H1 (cell line): ENCODE results near the gene GP2. TPM values are rescaled to one million over a fixed set of nuclear protein-coding genes. Genes with fewer than 3 reads are reported as not detected.

Experiments used
- CTCF ChIA-PET: fragments of 300-600 bp; sonication (Branson Sonifier 250); formaldehyde crosslinking; loops from one replicate; lab custom pipeline; 2021; ENCODE audit not compliant: partially characterized antibody; lab: Charles Lee
- POLR2A ChIA-PET: fragments of 300-600 bp; sonication (Branson Sonifier 250); formaldehyde crosslinking; loops from one replicate; lab custom pipeline; 2021; ENCODE audit warnings: inconsistent platforms; ENCODE audit not compliant: partially characterized antibody; lab: Charles Lee
- DNase-seq, 2 experiments: peaks; one replicate each; pipeline versions ENCODE4 v3.0.0 to v3.0.0-alpha.2; 2010 to 2022; ENCODE audit warnings: low spot score in 2 of 2, low read depth in 1 of 2, mixed read lengths in 1 of 2
- FAIRE-seq: peaks from 2 replicates; lab custom pipeline; 2011; peaks lifted over from hg19 to GRCh38; lab: Jason Lieb, UNC
- H2AFZ ChIP-seq: 2 replicates; pipeline ENCODE4 v1.8.1; 2012; ENCODE audit warnings: low read length, inconsistent platforms
- H2AK5ac ChIP-seq: 2 replicates; pipeline ENCODE4 v1.6.1; 2013; ENCODE audit warnings: low read depth, low read length
- H2BK120ac ChIP-seq: replicated peaks from 2 replicates; pipeline ENCODE3; 2013; ENCODE audit warnings: low read depth, low read length, inconsistent platforms
- H2BK12ac ChIP-seq: 2 replicates; pipeline ENCODE4 v1.6.1; 2013; ENCODE audit warnings: low read depth, low read length
- H2BK15ac ChIP-seq: 2 replicates; pipeline ENCODE4 v1.6.1; 2013; ENCODE audit warnings: low read length
- H2BK20ac ChIP-seq: 2 replicates; pipeline ENCODE4 v1.6.1; 2013; ENCODE audit warnings: low read length
- H2BK5ac ChIP-seq: 2 replicates; pipeline ENCODE4 v1.6.1; 2013; ENCODE audit warnings: low read depth, low read length
- H3K14ac ChIP-seq: 2 replicates; pipeline ENCODE4 v1.6.1; 2013; ENCODE audit warnings: inconsistent platforms; ENCODE audit not compliant: insufficient read length
- H3K18ac ChIP-seq: 2 replicates; pipeline ENCODE4 v1.6.1; 2013; ENCODE audit warnings: low read length; ENCODE audit errors: extremely low read depth
- H3K23ac ChIP-seq: 2 replicates; pipeline ENCODE4 v1.6.1; 2013; ENCODE audit warnings: inconsistent platforms; ENCODE audit not compliant: insufficient read length
- H3K23me2 ChIP-seq: 2 replicates; pipeline ENCODE4 v1.6.1; 2013; ENCODE audit warnings: low read depth, low read length
- H3K27ac ChIP-seq: 2 replicates; pipeline ENCODE4 v1.6.1; 2011; ENCODE audit warnings: low read depth, low read length, inconsistent platforms
- H3K27me3 ChIP-seq, 4 experiments: replicated peaks in 1 of 4; 1 replicate in 1 of 4; 2 replicates in 3 of 4; pipeline versions ENCODE4 v1.6.1 to v1.8.1; 2011 to 2013; ENCODE audit warnings: low read length in 3 of 4, mild to moderate bottlenecking in 3 of 4, inconsistent platforms in 2 of 4, mixed read lengths in 2 of 4, moderate library complexity in 1 of 4; ENCODE audit not compliant: control insufficient read depth in 3 of 4, insufficient read depth in 3 of 4; ENCODE audit errors: extremely low read depth in 1 of 4
- H3K36me3 ChIP-seq, 4 experiments: 2 replicates each; pipeline versions ENCODE4 v1.6.1 to v1.8.1; 2011 to 2013; ENCODE audit warnings: mild to moderate bottlenecking in 4 of 4, low read length in 3 of 4, moderate library complexity in 2 of 4, control low read depth in 1 of 4, inconsistent platforms in 1 of 4; ENCODE audit not compliant: insufficient read depth in 4 of 4, control insufficient read depth in 2 of 4
- H3K4ac ChIP-seq: replicated peaks from 2 replicates; pipeline ENCODE3; 2013; ENCODE audit warnings: low read length, low read depth, mixed read lengths, inconsistent platforms; ENCODE audit not compliant: insufficient read length
- H3K4me1 ChIP-seq, 4 experiments: replicated peaks in 1 of 4; 1 replicate in 1 of 4; 2 replicates in 3 of 4; pipeline versions ENCODE4 v1.6.1 to v1.8.1; 2011 to 2013; ENCODE audit warnings: low read length in 3 of 4, inconsistent platforms in 2 of 4, mixed read lengths in 1 of 4; ENCODE audit not compliant: insufficient read depth in 4 of 4, control insufficient read depth in 3 of 4
- H3K4me2 ChIP-seq, 2 experiments: 2 replicates each; pipeline versions ENCODE4 v1.6.1 to v1.8.1; 2011 to 2013; ENCODE audit warnings: low read depth in 2 of 2, low read length in 2 of 2, control low read depth in 1 of 2, inconsistent platforms in 1 of 2, mild to moderate bottlenecking in 1 of 2; ENCODE audit not compliant: insufficient read depth in 1 of 2
- H3K4me3 ChIP-seq, 4 experiments: fragments of 200-600, 300-600 bp in 1 of 4; sonication (generic), shearing (Covaris generic), sonication (Bioruptor Twin) in 1 of 4; 2 replicates each; pipeline versions ENCODE4 v1.5.1 to v1.8.1; 2011 to 2016; ENCODE audit warnings: low read length in 4 of 4, low read depth in 3 of 4, control low read depth in 2 of 4, inconsistent platforms in 2 of 4, mild to moderate bottlenecking in 2 of 4, mixed read lengths in 1 of 4, moderate library complexity in 1 of 4; ENCODE audit not compliant: insufficient read depth in 2 of 4; ENCODE audit errors: extremely low read depth in 1 of 4
- H3K56ac ChIP-seq: replicated peaks from 2 replicates; pipeline ENCODE3; 2013; ENCODE audit warnings: low read depth, mild to moderate bottlenecking, mixed read lengths, low read length, inconsistent platforms; ENCODE audit not compliant: insufficient read length
- H3K79me1 ChIP-seq: 2 replicates; pipeline ENCODE4 v1.6.1; 2013; ENCODE audit warnings: low read depth, low read length, control low read depth
- H3K79me2 ChIP-seq, 2 experiments: 2 replicates each; pipeline versions ENCODE4 v1.6.1 to v1.8.1; 2012 to 2013; ENCODE audit warnings: low read length in 2 of 2, mild to moderate bottlenecking in 2 of 2, inconsistent platforms in 1 of 2; ENCODE audit not compliant: insufficient read depth in 2 of 2, control insufficient read depth in 1 of 2
- H3K9ac ChIP-seq, 4 experiments: replicated peaks in 1 of 4; 1 replicate in 1 of 4; 2 replicates in 3 of 4; pipeline versions ENCODE4 v1.6.1 to v1.8.1; 2011 to 2013; ENCODE audit warnings: low read depth in 3 of 4, low read length in 3 of 4, control low read depth in 2 of 4, mild to moderate bottlenecking in 2 of 4, moderate library complexity in 2 of 4, inconsistent platforms in 1 of 4; ENCODE audit errors: extremely low read depth in 1 of 4
- H3K9me3 ChIP-seq, 2 experiments: 2 replicates each; pipeline versions ENCODE4 v1.6.1 to v1.8.1; 2012 to 2013; ENCODE audit warnings: mild to moderate bottlenecking in 2 of 2, moderate library complexity in 2 of 2, control low read depth in 1 of 2, inconsistent platforms in 1 of 2, low read depth in 1 of 2, low read length in 1 of 2, mixed read lengths in 1 of 2; ENCODE audit not compliant: insufficient read depth in 2 of 2
- H4K20me1 ChIP-seq, 2 experiments: replicated peaks in 1 of 2; 2 replicates each; pipeline versions ENCODE3 to v1.8.1; 2011 to 2013; ENCODE audit warnings: inconsistent platforms in 2 of 2, low read length in 2 of 2, mild to moderate bottlenecking in 1 of 2; ENCODE audit not compliant: insufficient read depth in 2 of 2, control insufficient read depth in 1 of 2
- H4K5ac ChIP-seq: 2 replicates; pipeline ENCODE4 v1.6.1; 2013; ENCODE audit warnings: low read length, low read depth, mixed read lengths, inconsistent platforms; ENCODE audit not compliant: insufficient read length
- H4K8ac ChIP-seq: 2 replicates; pipeline ENCODE4 v1.8.0; 2013; ENCODE audit warnings: mild to moderate bottlenecking, moderate library complexity, low read length, inconsistent platforms; ENCODE audit not compliant: insufficient read depth; ENCODE audit errors: extremely low read depth
- H4K91ac ChIP-seq: replicated peaks from 2 replicates; pipeline ENCODE3; 2013; ENCODE audit warnings: low read length, mixed read lengths, inconsistent platforms; ENCODE audit not compliant: insufficient read length
- ASH2L ChIP-seq: fragments of 200-600, 300-600 bp; sonication (generic); IDR thresholded peaks from one replicate; pipeline ENCODE4 v1.7.1; 2017; ENCODE audit warnings: low read length
- BCL11A ChIP-seq, 2 experiments: IDR thresholded peaks; one replicate each; pipeline ENCODE4 v1.6.1; 2011; ENCODE audit warnings: low read depth in 2 of 2, low read length in 2 of 2, mild to moderate bottlenecking in 2 of 2
- CBX8 ChIP-seq: fragments of 300-800, 300-1000 bp; sonication (generic); IDR thresholded peaks from 2 replicates; pipeline ENCODE4 v1.7.1; 2016; ENCODE audit warnings: low read depth, low read length, borderline replicate concordance
- EZH2 ChIP-seq: fragments of 200-600 bp; sonication (generic); IDR thresholded peaks from 2 replicates; pipeline ENCODE4 v1.7.1; 2012; ENCODE audit warnings: low read depth, mild to moderate bottlenecking, moderate library complexity, low read length, inconsistent platforms; ENCODE audit not compliant: severe bottlenecking
- NANOG ChIP-seq: IDR thresholded peaks from 2 replicates; pipeline ENCODE4 v1.6.1; 2011; ENCODE audit warnings: low read length, low read depth, mild to moderate bottlenecking, inconsistent platforms; ENCODE audit not compliant: insufficient read depth, poor library complexity, severe bottlenecking
- PHF8 ChIP-seq: fragments of 200-600 bp; sonication (generic); conservative IDR thresholded peaks from 2 replicates; pipeline ENCODE4 v1.7.1; 2012; ENCODE audit warnings: low read depth, mild to moderate bottlenecking, inconsistent platforms, low read length, moderate library complexity
- POLR2AphosphoS5 ChIP-seq: IDR thresholded peaks from 2 replicates; pipeline ENCODE4 v1.6.1; 2011; ENCODE audit warnings: low read depth, low read length
- RBBP5 ChIP-seq: IDR thresholded peaks from 2 replicates; pipeline ENCODE4 v1.7.1; 2012; ENCODE audit warnings: low read depth, mild to moderate bottlenecking, inconsistent platforms, low read length, moderate library complexity, borderline replicate concordance
- RNF2 ChIP-seq: fragments of 200-900, 300-1000 bp; sonication (generic); IDR thresholded peaks from 2 replicates; pipeline ENCODE4 v1.7.1; 2016; ENCODE audit warnings: borderline replicate concordance, low read depth, mild to moderate bottlenecking, antibody characterized with exemption, low read length; ENCODE audit not compliant: poor library complexity, severe bottlenecking; ENCODE audit errors: missing control alignments
- RXRA ChIP-seq: IDR thresholded peaks from 2 replicates; pipeline ENCODE4 v1.6.1; 2011; ENCODE audit warnings: low read depth, mild to moderate bottlenecking, low read length, moderate library complexity; ENCODE audit not compliant: insufficient read depth
- SAP30 ChIP-seq: fragments of 300-600 bp; sonication (generic); IDR thresholded peaks from 2 replicates; pipeline ENCODE4 v1.7.1; 2012; ENCODE audit warnings: low read length, moderate library complexity, mild to moderate bottlenecking, inconsistent platforms; ENCODE audit not compliant: insufficient read depth, insufficient replicate concordance
- SP4 ChIP-seq: IDR thresholded peaks from 2 replicates; pipeline ENCODE4 v1.6.1; 2012; ENCODE audit warnings: low read length, inconsistent platforms
- SRF ChIP-seq: IDR thresholded peaks from 2 replicates; pipeline ENCODE4 v1.6.1; 2011; ENCODE audit warnings: mild to moderate bottlenecking, low read depth, low read length, moderate library complexity
- TAF7 ChIP-seq: optimal IDR thresholded peaks from 2 replicates; pipeline ENCODE3; 2011; ENCODE audit warnings: low read depth, mild to moderate bottlenecking, inconsistent platforms, low read length, moderate library complexity, borderline replicate concordance
- WGBS, 2 experiments: shearing (Covaris generic) in 1 of 2; methylation state at CpG; one replicate each; pipeline versions ENCODE4 v1.1.6 to v1.1.7; 2013 to 2015; ENCODE audit warnings: low lambda C conversion rate in 2 of 2, mixed read lengths in 2 of 2, inconsistent platforms in 1 of 2, low coverage in 1 of 2, missing lambda C conversion rate in 1 of 2; ENCODE audit not compliant: insufficient replicate concordance in 2 of 2, insufficient coverage in 1 of 2, insufficient read length in 1 of 2; ENCODE audit errors: extremely low coverage in 1 of 2, missing lambda C conversion rate in 1 of 2; 5-methylcytosine and 5-hydroxymethylcytosine counted together
- polyA plus RNA-seq, 7 experiments: library from polyadenylated mRNA; depleted of rRNA in 3 of 7; stranded (reverse) in 5 of 7; unstranded in 2 of 7; fragments of >200 nt in 5 of 7; fragments of 200-250 nt in 2 of 7; gene quantifications; 1 replicate in 5 of 7; 2 replicates in 1 of 7; 4 replicates in 1 of 7; pipeline versions ENCODE4 v1.2.1 to v1.2.3, GENCODE V29; 2011 to 2013; ENCODE audit warnings: missing spikeins in 2 of 7, mixed read lengths in 2 of 7
- total RNA-seq: library from RNA; stranded (reverse); fragmentation: NEBNext Ultra II Directional; extraction: Animal tissue kit (Norgen Biotek cat#: 25700); gene quantifications from 2 replicates; pipeline ENCODE4 v1.2.1, GENCODE V29; 2021

Gene GP2
- total and polyA plus RNA-seq, 2 of the 8 experiments (the other 6 are each of a cell fraction or from before 2014, with no cell fraction given) = not detected

DNA sequence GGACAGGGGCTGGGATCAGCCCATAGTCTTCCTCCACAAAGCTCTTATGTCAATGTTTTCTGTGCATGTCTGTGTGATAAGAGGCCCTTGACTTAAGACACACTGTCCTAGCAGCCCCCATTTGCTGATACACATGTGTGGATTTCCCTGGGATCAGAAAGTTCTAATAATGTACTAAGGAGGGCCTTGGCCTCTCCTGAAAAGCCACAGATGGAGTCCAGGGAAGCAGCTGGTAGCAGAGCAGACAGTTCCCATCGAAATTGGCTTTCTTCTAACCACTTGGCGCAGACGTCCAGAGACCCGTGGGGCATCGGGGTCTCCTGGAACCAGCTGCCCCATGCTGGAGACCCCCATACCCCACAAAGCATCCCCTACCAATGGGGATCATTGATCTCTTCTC is 4.3 kb upstream of the GP2 start:
- H3K27ac ChIP-seq = no peak overlapping the region
- no peak overlapping the region for H3K9ac ChIP-seq
- H3K36me3 ChIP-seq = no peaks in the 10 kb centered on the region
- H4K20me1 ChIP-seq = no peaks in the 10 kb centered on the region
- H4K8ac ChIP-seq = no peak overlapping the region
- no peak overlapping the region for H3K4ac ChIP-seq
- no peak overlapping the region for H4K91ac ChIP-seq
- H3K4me3 ChIP-seq = no peak overlapping the region
- no peak overlapping the region for H2BK12ac ChIP-seq
- no peak overlapping the region for H2BK15ac ChIP-seq
- H2BK5ac ChIP-seq = no peak overlapping the region
- H3K23me2 ChIP-seq = no peaks in the 10 kb centered on the region
- no peak for DNase-seq
- POLR2A ChIA-PET = no interaction called here
- CTCF ChIA-PET = interaction anchor here (0.7 to 1.7 kb wide), 4 partner anchors 27 to 424 kb away, joined by 3 to 5 read pairs (median 3); no protein-coding TSS in a partner anchor
- H3K4me2 ChIP-seq = no peak overlapping the region
- H3K4me1 ChIP-seq = no peaks in the 10 kb centered on the region
- no peak overlapping the region for H2BK20ac ChIP-seq
- no peak overlapping the region for H3K14ac ChIP-seq
- H3K56ac ChIP-seq = no peak overlapping the region
- no peak overlapping the region for H2AK5ac ChIP-seq
- 92% methylated on average over 5 of the region's 5 CpGs; no CpG with 5 or more reads in 1 of the 2 experiments for WGBS, 2 experiments
- no peak overlapping the region for H3K18ac ChIP-seq
- H2BK120ac ChIP-seq = no peak overlapping the region
- H2AFZ ChIP-seq = no peak overlapping the region
- H4K5ac ChIP-seq = no peak overlapping the region
- no peaks in the 10 kb centered on the region for H3K79me1 ChIP-seq
- no peak overlapping the region for H3K23ac ChIP-seq
- H3K9me3 ChIP-seq = no peaks in the 10 kb centered on the region
- no peaks in the 10 kb centered on the region for H3K27me3 ChIP-seq
- no peaks in the 10 kb centered on the region for H3K79me2 ChIP-seq
- no peak for FAIRE-seq
- TF ChIP-seq SP4 (no peak), TAF7 (no peak), EZH2 (no peak), BCL11A (IDR thresholded peaks at IDR 0.05; ENCODE audit: low read depth in 2 of 2, low read length in 2 of 2) (no peak), RXRA (no peak), PHF8 (no peak), RNF2 (no peak), CBX8 (no peak), SAP30 (no peak), RBBP5 (no peak), ASH2L (no peak), POLR2AphosphoS5 (no peak), NANOG (no peak), SRF (no peak)
